ENCODE measurements around the gene TP53AIP1.

TP53AIP1 gene

GRCh38 chr11:128931066-128931465 lies 11.6 kb downstream of the TP53AIP1 start:
- no peak for TF ChIP-seq CTCF (IDR thresholded peaks at IDR 0.05; ENCODE audit: low read depth, low read length)

GRCh38 chr11:128929991-128930390 lies 12.7 kb downstream of the TP53AIP1 start:
- no peak for TF ChIP-seq CTCF (IDR thresholded peaks at IDR 0.05; ENCODE audit: low read depth, low read length)
- H3K4me3 ChIP-seq (ENCODE audit: low read depth, low read length) = no peak overlapping the region

More at GRCh38 chr11:128931066-128931465, 11.6 kb downstream of the TP53AIP1 start:
- no peak overlapping the region for H3K4me3 ChIP-seq (ENCODE audit: low read depth, low read length)

- TF ChIP-seq CTCF (IDR thresholded peaks at IDR 0.05; ENCODE audit: low read depth, low read length) = no peak
- no peak overlapping the region for H3K4me3 ChIP-seq (ENCODE audit: low read depth, low read length)
Observed at GRCh38 chr11:128929468-128929867, 13.2 kb downstream of the TP53AIP1 start.

- H3K4me3 ChIP-seq (ENCODE audit: low read depth, low read length) = no peak overlapping the region
- TF ChIP-seq CTCF (IDR thresholded peaks at IDR 0.05; ENCODE audit: low read depth, low read length) = no peak
Observed at GRCh38 chr11:128928400-128928799, 14.3 kb downstream of the TP53AIP1 start.

GRCh38 chr11:128927683-128928336 lies 14.9 kb downstream of the TP53AIP1 start:
- no peak for TF ChIP-seq CTCF (IDR thresholded peaks at IDR 0.05; ENCODE audit: low read depth, low read length)
- H3K4me3 ChIP-seq (ENCODE audit: low read depth, low read length) = no peak overlapping the region

- no peak for TF ChIP-seq CTCF (IDR thresholded peaks at IDR 0.05; ENCODE audit: low read depth, low read length)
- H3K4me3 ChIP-seq (ENCODE audit: low read depth, low read length) = no peak overlapping the region
Observed at GRCh38 chr11:128927108-128927461, 15.6 kb downstream of the TP53AIP1 start.

GRCh38 chr11:128926437-128927107 lies 16.1 kb downstream of the TP53AIP1 start:
- no peak overlapping the region for H3K4me3 ChIP-seq (ENCODE audit: low read depth, low read length)
- TF ChIP-seq CTCF (IDR thresholded peaks at IDR 0.05; ENCODE audit: low read depth, low read length) = no peak

Measured in WI38 (cell line).